ENCODE results near the gene FGF12. TPM values are rescaled to one million over a fixed set of nuclear protein-coding genes. Genes with fewer than 3 reads are reported as not detected.

The FGF12 gene
- total RNA-seq, 4 donors from 2014 or later = 0.46 to 1.2 (median 0.72) TPM

DNA sequence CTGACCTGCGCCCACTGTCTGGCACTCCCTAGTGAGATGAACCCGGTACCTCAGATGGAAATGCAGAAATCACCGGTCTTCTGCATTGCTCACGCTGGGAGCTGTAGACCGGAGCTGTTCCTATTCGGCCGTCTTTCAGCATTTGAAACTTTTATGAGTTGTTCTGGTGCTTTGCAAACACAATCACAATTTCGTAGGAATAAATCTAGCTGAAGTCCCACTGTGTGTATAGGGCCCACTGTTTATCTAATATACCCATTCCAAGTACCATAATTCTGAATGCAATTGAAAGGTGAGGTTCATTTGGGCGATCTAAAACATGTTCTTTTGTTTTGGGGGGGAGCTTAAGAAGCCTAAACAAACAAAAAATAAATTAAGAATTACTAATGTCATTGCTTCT, 572.1 kb downstream of the FGF12 start:
- ATAC-seq (no peak), DNase-seq (no peak)
- no peaks in the 10 kb centered on the region for H3K9me3 ChIP-seq
- TF ChIP-seq, protein P1, sequence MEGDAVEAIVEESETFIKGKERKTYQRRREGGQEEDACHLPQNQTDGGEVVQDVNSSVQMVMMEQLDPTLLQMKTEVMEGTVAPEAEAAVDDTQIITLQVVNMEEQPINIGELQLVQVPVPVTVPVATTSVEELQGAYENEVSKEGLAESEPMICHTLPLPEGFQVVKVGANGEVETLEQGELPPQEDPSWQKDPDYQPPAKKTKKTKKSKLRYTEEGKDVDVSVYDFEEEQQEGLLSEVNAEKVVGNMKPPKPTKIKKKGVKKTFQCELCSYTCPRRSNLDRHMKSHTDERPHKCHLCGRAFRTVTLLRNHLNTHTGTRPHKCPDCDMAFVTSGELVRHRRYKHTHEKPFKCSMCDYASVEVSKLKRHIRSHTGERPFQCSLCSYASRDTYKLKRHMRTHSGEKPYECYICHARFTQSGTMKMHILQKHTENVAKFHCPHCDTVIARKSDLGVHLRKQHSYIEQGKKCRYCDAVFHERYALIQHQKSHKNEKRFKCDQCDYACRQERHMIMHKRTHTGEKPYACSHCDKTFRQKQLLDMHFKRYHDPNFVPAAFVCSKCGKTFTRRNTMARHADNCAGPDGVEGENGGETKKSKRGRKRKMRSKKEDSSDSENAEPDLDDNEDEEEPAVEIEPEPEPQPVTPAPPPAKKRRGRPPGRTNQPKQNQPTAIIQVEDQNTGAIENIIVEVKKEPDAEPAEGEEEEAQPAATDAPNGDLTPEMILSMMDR (IDR thresholded peaks at IDR 0.05 in 4 of 5, conservative IDR thresholded peaks at IDR 0.05 in 1 of 5) = no peak
- no peak for TF ChIP-seq POLR2A (IDR thresholded peaks at IDR 0.05)
- no peaks in the 10 kb centered on the region for H3K27me3 ChIP-seq
- H3K4me1 ChIP-seq = no peaks in the 10 kb centered on the region
- H3K27ac ChIP-seq = no peak overlapping the region
- no peak overlapping the region for H3K4me3 ChIP-seq
- in situ Hi-C loops (cut with MboI; ENCODE audit: low sequenced_read_pairs in 4 of 4) = no loop called here
- no peaks in the 10 kb centered on the region for H3K36me3 ChIP-seq
- intact Hi-C loops (cut with DNase I; ENCODE audit: low total_unique reads) = no loop called here

DNA sequence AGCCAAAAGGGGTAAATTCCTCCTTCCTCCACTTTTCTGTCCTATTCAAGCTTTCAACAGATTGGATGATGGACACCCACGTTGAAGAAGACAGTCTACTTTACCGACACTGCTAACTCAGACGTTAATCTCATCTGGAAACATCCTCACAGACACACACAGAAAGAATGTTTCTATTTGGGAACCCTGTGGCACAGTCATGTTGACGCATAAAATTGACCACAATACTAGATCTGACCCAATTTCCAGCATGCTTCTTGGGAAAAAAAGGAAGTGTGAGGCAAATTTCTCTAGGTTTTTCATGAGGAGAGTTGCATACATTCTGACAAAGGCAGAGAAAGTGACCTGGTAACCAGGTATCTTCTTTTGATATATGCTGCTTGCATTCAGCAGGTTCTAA, 594.1 kb downstream of the FGF12 start:
- DNase-seq (no peak), ATAC-seq (no peak)
- no peaks in the 10 kb centered on the region for H3K36me3 ChIP-seq
- no peak overlapping the region for H3K4me3 ChIP-seq
- in situ Hi-C loops (cut with MboI; ENCODE audit: low sequenced_read_pairs in 4 of 4) = loop anchor here in 2 of 4 donors (10.0 kb wide), 2 partner anchors 302 to 312 kb away; no protein-coding TSS in a partner anchor
- H3K9me3 ChIP-seq = no peaks in the 10 kb centered on the region
- TF ChIP-seq, protein P1 (IDR thresholded peaks at IDR 0.05 in 4 of 5, conservative IDR thresholded peaks at IDR 0.05 in 1 of 5) = no peak
- TF ChIP-seq POLR2A (IDR thresholded peaks at IDR 0.05) = no peak
- intact Hi-C loops (cut with DNase I; ENCODE audit: low total_unique reads) = no loop called here
- H3K27me3 ChIP-seq = no peaks in the 10 kb centered on the region
- no peak overlapping the region for H3K27ac ChIP-seq
- no peaks in the 10 kb centered on the region for H3K4me1 ChIP-seq

DNA sequence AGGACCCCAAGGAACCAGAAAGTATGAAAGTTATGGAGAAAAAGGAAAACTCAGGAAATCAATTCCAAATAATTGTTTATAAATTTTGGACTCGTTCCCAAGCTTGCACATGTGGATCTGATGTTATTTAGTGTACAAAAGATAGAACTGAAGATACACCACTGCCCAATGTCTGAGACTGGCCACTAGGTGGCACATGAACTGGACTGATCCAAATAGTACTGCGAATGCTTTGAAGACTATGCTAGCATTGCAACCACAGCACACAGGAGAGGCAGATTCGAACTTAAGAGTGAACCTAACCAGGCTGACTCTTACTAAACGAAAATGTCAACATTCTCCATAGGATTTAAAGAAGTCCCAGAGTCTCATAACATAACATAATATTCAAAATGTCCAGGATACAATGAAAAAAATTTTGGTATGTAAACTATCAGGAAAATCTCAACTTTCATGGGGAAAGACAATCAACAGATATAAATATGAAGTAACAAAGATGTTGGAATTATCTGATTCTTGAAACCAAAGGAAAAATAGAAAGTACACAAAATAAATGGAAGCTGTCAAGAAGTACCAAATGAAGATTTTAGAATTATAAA, 596.7 kb downstream of the FGF12 start:
- Histone ChIP-seq H3K9me3 (no peaks in the 10 kb centered on the region), H3K4me1 (no peaks in the 10 kb centered on the region), H3K27me3 (no peaks in the 10 kb centered on the region), H3K4me3 (no peak overlapping the region), H3K27ac (no peak overlapping the region), H3K36me3 (no peaks in the 10 kb centered on the region)
- ATAC-seq (peak in 1 of 2 donors; percentile 46), DNase-seq (peak in 1 of 2 donors; percentile 14)
- TF ChIP-seq POLR2A (IDR thresholded peaks at IDR 0.05) = no peak
- TF ChIP-seq, protein P1 (IDR thresholded peaks at IDR 0.05 in 4 of 5, conservative IDR thresholded peaks at IDR 0.05 in 1 of 5) = peak in 4 of 5 experiments; percentile 35 to 63 (median 50)
- in situ Hi-C loops (cut with MboI; ENCODE audit: low sequenced_read_pairs in 4 of 4) (loop anchor here in 2 of 4 donors (10.0 kb wide), 2 partner anchors 304 to 314 kb away; no protein-coding TSS in a partner anchor), intact Hi-C loops (cut with DNase I; ENCODE audit: low total_unique reads) (loop anchor here (2.0 kb wide), 1 partner anchor 314 kb away; no protein-coding TSS in a partner anchor)

DNA sequence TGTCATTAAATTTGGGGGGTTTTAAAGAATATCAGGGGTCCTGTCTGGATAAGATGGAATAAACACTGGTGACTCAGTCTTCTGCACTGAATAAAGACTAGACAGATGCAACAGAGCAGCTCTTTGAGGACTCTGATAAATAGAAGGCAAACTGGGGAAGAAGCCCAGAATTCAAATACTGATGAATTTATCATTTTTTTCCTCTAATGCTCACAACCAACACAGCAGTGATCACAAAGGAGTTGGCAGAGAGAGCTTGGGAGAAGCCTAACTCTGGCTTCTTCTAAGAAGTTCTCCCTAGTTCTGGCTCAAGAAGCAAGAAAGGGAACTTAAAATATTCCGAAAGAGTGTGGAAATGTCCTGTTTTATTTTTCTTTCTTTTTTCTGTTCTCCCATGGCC, 597.8 kb downstream of the FGF12 start:
- no peaks in the 10 kb centered on the region for H3K27me3 ChIP-seq
- no peak overlapping the region for H3K4me3 ChIP-seq
- no peaks in the 10 kb centered on the region for H3K36me3 ChIP-seq
- ATAC-seq = no peak
- TF ChIP-seq, protein P1 (IDR thresholded peaks at IDR 0.05 in 4 of 5, conservative IDR thresholded peaks at IDR 0.05 in 1 of 5) = no peak
- no peak for TF ChIP-seq POLR2A (IDR thresholded peaks at IDR 0.05)
- no peaks in the 10 kb centered on the region for H3K4me1 ChIP-seq
- H3K9me3 ChIP-seq = no peaks in the 10 kb centered on the region
- intact Hi-C loops (cut with DNase I; ENCODE audit: low total_unique reads) = no loop called here
- no peak for DNase-seq
- in situ Hi-C loops (cut with MboI; ENCODE audit: low sequenced_read_pairs in 4 of 4) = no loop called here
- no peak overlapping the region for H3K27ac ChIP-seq
